ENCODE measurements around the gene LEPROT.

The LEPROT gene

DNA sequence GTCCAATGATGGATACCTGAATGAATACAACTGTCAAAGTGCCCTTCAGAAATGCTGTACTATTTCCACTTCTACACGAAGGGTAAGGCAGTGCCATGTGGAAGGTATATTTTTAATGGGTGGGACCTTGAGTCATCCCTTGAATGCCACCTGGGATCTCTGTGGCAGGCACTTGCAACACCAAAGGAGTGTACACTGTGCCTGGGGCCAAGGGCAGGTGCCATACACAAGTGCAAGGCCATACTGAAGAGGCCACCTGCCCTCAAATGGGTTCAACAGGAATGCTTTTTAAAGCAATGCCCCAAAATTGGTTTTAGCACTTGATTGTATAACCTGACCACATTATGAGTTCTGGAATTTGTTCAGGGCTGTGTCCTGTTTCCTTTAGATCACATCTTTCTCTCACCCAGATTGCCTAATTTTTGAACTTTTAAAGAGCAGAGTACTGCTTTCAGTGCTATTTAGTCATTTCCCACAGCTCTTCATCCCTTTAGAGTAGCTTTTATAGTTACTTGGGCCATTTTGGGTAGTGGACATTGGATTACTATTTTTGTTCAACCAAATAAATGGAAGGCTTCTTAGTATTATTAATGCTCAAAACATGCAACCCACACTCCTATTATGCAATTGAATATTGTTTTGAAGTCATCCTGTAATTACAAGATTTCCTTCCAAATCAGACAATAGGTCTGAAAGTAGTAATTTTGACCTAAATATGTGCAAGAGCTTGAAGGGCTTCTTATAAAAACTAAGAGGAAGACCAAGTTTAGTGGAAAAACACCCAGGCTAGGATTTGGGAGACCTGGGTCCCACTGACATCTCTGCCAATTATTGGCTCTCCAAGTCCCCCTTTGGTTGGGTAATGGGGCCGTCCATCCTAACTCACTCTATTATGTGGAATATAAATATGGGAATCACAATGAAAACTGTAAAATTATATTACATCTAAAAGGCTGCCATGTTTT is 57.2 kb downstream of the LEPROT start:
- DNase-seq, result no peak
- Histone ChIP-seq H3K27me3 (ENCODE audit: control insufficient read depth in 1 of 2, insufficient read depth in 1 of 2, low read length in 2 of 2) (no peaks in the 10 kb centered on the region), H3K4me3 (ENCODE audit: insufficient read depth in 1 of 2, low read depth in 1 of 2, low read length in 2 of 2) (no peak overlapping the region)

DNA sequence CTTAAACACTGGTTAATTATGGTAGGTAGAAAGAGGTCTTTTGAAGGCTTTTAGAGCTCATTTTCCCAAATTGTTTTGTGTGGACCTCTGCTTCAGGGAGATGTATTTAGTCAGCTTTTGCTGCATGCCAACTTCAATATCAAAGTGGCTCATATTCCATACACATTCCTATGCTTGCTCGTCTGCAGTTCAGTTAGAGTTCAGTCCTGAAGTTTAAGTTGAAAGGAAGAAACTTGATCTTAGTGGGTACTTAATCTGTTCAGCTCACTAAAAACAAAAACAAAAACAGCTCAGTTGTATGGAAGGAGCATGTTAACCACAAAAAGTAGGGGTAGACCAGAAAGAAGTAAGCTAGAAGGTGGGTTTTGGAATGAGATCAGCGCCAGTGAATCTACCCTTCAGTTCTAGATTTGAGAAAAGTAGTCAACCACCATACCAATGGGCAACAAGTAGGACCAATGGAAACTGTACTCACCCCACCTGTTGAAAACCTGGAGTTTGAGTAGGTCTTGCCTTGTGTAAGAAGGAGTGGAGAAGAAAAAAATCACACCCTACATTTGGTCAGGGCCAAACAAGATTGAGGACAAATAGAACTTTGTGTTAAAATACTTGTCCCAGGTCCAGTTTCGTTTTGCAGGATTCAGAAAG is 58.0 kb downstream of the LEPROT start:
- H2BK120ac ChIP-seq (ENCODE audit: low read depth, low read length), result no peak overlapping the region
- no peak overlapping the region for H3K4me3 ChIP-seq (ENCODE audit: insufficient read depth in 1 of 2, low read depth in 1 of 2, low read length in 2 of 2)
- DNase-seq, result no peak
- no peak overlapping the region for H3K4ac ChIP-seq (ENCODE audit: low read depth in 1 of 2, low read length in 2 of 2)
- no peak overlapping the region for H3K9ac ChIP-seq (ENCODE audit: low read length)
- 80% methylated on average over 2 of the region's 3 CpGs for WGBS
- no peak overlapping the region for H2AFZ ChIP-seq (ENCODE audit: low read depth, low read length)
- no peak overlapping the region for H2AK5ac ChIP-seq (ENCODE audit: low read length, severe bottlenecking)
- no peak overlapping the region for H3K23ac ChIP-seq (ENCODE audit: low read length in 2 of 2)
- no peak overlapping the region for H3K4me2 ChIP-seq (ENCODE audit: low read length, poor library complexity, severe bottlenecking)
- H3K27ac ChIP-seq (ENCODE audit: low read length, poor library complexity, severe bottlenecking), result no peak overlapping the region
- H2BK15ac ChIP-seq (ENCODE audit: low read depth, poor library complexity, severe bottlenecking), result no peak overlapping the region
- peaks cover 5% of the 10 kb centered on the region for H3K79me1 ChIP-seq (replicated peaks; ENCODE audit: low read length, poor library complexity, severe bottlenecking)
- H3K27me3 ChIP-seq (ENCODE audit: control insufficient read depth in 1 of 2, insufficient read depth in 1 of 2, low read length in 2 of 2), result no peaks in the 10 kb centered on the region
- no peak overlapping the region for H2BK12ac ChIP-seq (ENCODE audit: low read length in 2 of 2)
- no peaks in the 10 kb centered on the region for H3K36me3 ChIP-seq (ENCODE audit: control insufficient read depth in 1 of 2, insufficient read depth in 2 of 2, low read depth in 1 of 2, low read length in 2 of 2)
- no peak overlapping the region for H2BK5ac ChIP-seq (ENCODE audit: low read depth, low read length, poor library complexity, severe bottlenecking)
- no peak overlapping the region for H4K8ac ChIP-seq (ENCODE audit: low read length)
- no peak overlapping the region for H3K14ac ChIP-seq (ENCODE audit: low read length in 2 of 2)
- H3K4me1 ChIP-seq (ENCODE audit: control insufficient read depth, insufficient read depth, low read depth, low read length), result no peaks in the 10 kb centered on the region
- no peaks in the 10 kb centered on the region for H3K9me3 ChIP-seq (ENCODE audit: control insufficient read depth, low read length)
- no peak overlapping the region for H3K18ac ChIP-seq (ENCODE audit: low read depth in 1 of 2, low read length in 2 of 2)
- no peak overlapping the region for H4K91ac ChIP-seq (ENCODE audit: low read length)

More for the DNA sequence above, 57.2 kb downstream of the LEPROT start:
- Histone ChIP-seq H2AFZ (ENCODE audit: low read depth, low read length) (no peak overlapping the region), H2BK15ac (ENCODE audit: low read depth, poor library complexity, severe bottlenecking) (no peak overlapping the region), H3K36me3 (ENCODE audit: control insufficient read depth in 1 of 2, insufficient read depth in 2 of 2, low read depth in 1 of 2, low read length in 2 of 2) (no peaks in the 10 kb centered on the region), H3K9ac (ENCODE audit: low read length) (no peak overlapping the region), H3K4ac (ENCODE audit: low read depth in 1 of 2, low read length in 2 of 2) (no peak overlapping the region), H3K79me1 (replicated peaks; ENCODE audit: low read length, poor library complexity, severe bottlenecking) (peaks cover 5% of the 10 kb centered on the region), H2BK120ac (ENCODE audit: low read depth, low read length) (no peak overlapping the region), H2AK5ac (ENCODE audit: low read length, severe bottlenecking) (no peak overlapping the region), H3K14ac (ENCODE audit: low read length in 2 of 2) (no peak overlapping the region), H3K4me2 (ENCODE audit: low read length, poor library complexity, severe bottlenecking) (no peak overlapping the region), H3K18ac (ENCODE audit: low read depth in 1 of 2, low read length in 2 of 2) (no peak overlapping the region), H3K4me1 (ENCODE audit: control insufficient read depth, insufficient read depth, low read depth, low read length) (no peaks in the 10 kb centered on the region), H3K9me3 (ENCODE audit: control insufficient read depth, low read length) (no peaks in the 10 kb centered on the region), H3K27ac (ENCODE audit: low read length, poor library complexity, severe bottlenecking) (no peak overlapping the region), H3K23ac (ENCODE audit: low read length in 2 of 2) (no peak overlapping the region), H2BK12ac (ENCODE audit: low read length in 2 of 2) (no peak overlapping the region), H4K91ac (ENCODE audit: low read length) (no peak overlapping the region), H2BK5ac (ENCODE audit: low read depth, low read length, poor library complexity, severe bottlenecking) (no peak overlapping the region), H4K8ac (ENCODE audit: low read length) (no peak overlapping the region)
- WGBS, result 100% methylated on average over 1 of the region's 2 CpGs

DNA sequence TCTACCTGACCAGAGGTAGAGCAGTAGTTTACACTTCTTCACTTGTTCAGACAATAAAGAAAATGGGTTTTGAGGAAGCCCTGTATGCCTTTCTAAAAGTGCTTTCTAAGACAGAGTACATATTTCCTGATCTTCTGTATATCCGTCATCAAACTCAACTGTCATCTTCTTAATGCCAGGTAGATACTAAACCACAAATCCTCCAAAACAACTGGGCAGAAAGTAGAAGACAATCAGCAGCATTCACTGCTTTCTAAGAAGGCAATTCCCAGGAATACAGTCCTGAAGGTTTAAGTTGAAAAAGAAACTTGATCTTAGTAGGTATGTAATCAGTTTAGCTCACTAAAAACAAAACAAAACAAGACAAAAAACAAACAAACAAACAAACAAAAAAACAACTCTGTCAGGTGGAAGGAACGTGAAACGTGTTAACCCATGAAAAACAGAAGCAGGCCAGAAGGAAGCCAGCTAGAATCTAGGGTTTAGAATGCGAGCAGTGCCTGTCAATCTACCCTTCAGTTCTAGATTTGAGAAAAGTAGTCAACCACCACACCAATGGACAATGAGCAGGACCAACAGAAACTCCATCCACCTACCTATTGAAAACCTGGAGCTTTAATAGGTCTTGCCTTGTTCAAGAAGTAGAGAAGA is 59.2 kb downstream of the LEPROT start:
- H2BK15ac ChIP-seq (ENCODE audit: low read depth, poor library complexity, severe bottlenecking), result no peak overlapping the region
- DNase-seq, result no peak
- no peak overlapping the region for H2AFZ ChIP-seq (ENCODE audit: low read depth, low read length)
- H2BK12ac ChIP-seq (ENCODE audit: low read length in 2 of 2), result no peak overlapping the region
- H3K27me3 ChIP-seq (ENCODE audit: control insufficient read depth in 1 of 2, insufficient read depth in 1 of 2, low read length in 2 of 2), result no peaks in the 10 kb centered on the region
- peaks cover 5% of the 10 kb centered on the region for H3K79me1 ChIP-seq (replicated peaks; ENCODE audit: low read length, poor library complexity, severe bottlenecking)
- no peak overlapping the region for H3K27ac ChIP-seq (ENCODE audit: low read length, poor library complexity, severe bottlenecking)
- no peaks in the 10 kb centered on the region for H3K4me1 ChIP-seq (ENCODE audit: control insufficient read depth, insufficient read depth, low read depth, low read length)
- H3K14ac ChIP-seq (ENCODE audit: low read length in 2 of 2), result no peak overlapping the region
- no peaks in the 10 kb centered on the region for H3K36me3 ChIP-seq (ENCODE audit: control insufficient read depth in 1 of 2, insufficient read depth in 2 of 2, low read depth in 1 of 2, low read length in 2 of 2)
- H2AK5ac ChIP-seq (ENCODE audit: low read length, severe bottlenecking), result no peak overlapping the region
- H3K4ac ChIP-seq (ENCODE audit: low read depth in 1 of 2, low read length in 2 of 2), result no peak overlapping the region
- WGBS, result 98% methylated on average over 4 of the region's 4 CpGs
- H3K23ac ChIP-seq (ENCODE audit: low read length in 2 of 2), result no peak overlapping the region
- no peak overlapping the region for H3K4me2 ChIP-seq (ENCODE audit: low read length, poor library complexity, severe bottlenecking)
- H3K18ac ChIP-seq (ENCODE audit: low read depth in 1 of 2, low read length in 2 of 2), result no peak overlapping the region
- H3K9ac ChIP-seq (ENCODE audit: low read length), result no peak overlapping the region
- H4K8ac ChIP-seq (ENCODE audit: low read length), result no peak overlapping the region
- H4K91ac ChIP-seq (ENCODE audit: low read length), result no peak overlapping the region
- no peak overlapping the region for H2BK120ac ChIP-seq (ENCODE audit: low read depth, low read length)
- H3K9me3 ChIP-seq (ENCODE audit: control insufficient read depth, low read length), result no peaks in the 10 kb centered on the region
- H2BK5ac ChIP-seq (ENCODE audit: low read depth, low read length, poor library complexity, severe bottlenecking), result no peak overlapping the region
- no peak overlapping the region for H3K4me3 ChIP-seq (ENCODE audit: insufficient read depth in 1 of 2, low read depth in 1 of 2, low read length in 2 of 2)
